Loucy (cell line): ENCODE results near the gene CYYR1.

Experiments used
- EZH2phosphoT487 ChIP-seq: fragments of 200-600 bp; IDR thresholded peaks from 2 replicates; pipeline ENCODE4 v1.6.1; 2018; ENCODE audit warnings: antibody characterized with exemption, mild to moderate bottlenecking, moderate library complexity, borderline replicate concordance
- TF ChIP-seq, protein P1 (sequence below): fragments of 200-600 bp; sonication (generic); conservative IDR thresholded peaks from 2 replicates; pipeline ENCODE4 v1.5.1; 2014; ENCODE audit warnings: mild to moderate bottlenecking, antibody characterized with exemption, low read length

DNA sequence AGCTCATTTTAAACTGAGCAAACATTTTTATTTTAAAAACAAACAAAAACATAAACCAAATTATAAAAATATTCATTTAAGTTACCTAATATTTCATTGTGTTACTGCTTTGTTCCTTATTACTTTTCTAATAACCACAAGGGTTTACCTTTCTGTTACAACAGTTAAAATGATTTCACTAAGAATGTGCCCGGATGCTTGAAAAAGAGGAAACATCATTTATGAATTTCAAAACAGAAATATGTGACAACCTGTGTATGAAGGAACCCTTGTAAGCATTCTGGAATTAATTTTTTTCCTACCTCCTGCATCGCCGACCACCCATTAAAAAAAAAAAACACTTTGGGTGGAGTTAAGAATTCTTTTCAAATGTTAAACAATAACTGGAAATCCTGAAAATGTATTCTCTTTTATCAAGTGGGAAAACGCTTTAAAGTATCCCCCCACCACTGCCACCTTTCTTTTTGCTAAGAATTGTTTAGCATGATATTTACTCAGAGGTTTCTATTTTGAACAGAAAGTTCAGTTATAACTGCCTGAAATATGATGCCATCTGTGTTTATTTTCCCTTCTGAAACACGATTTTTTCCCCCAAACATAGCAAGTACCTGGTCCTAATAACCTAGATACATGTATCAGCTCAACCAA, 9.1 kb downstream of the CYYR1 start:
- TF ChIP-seq, protein P1, sequence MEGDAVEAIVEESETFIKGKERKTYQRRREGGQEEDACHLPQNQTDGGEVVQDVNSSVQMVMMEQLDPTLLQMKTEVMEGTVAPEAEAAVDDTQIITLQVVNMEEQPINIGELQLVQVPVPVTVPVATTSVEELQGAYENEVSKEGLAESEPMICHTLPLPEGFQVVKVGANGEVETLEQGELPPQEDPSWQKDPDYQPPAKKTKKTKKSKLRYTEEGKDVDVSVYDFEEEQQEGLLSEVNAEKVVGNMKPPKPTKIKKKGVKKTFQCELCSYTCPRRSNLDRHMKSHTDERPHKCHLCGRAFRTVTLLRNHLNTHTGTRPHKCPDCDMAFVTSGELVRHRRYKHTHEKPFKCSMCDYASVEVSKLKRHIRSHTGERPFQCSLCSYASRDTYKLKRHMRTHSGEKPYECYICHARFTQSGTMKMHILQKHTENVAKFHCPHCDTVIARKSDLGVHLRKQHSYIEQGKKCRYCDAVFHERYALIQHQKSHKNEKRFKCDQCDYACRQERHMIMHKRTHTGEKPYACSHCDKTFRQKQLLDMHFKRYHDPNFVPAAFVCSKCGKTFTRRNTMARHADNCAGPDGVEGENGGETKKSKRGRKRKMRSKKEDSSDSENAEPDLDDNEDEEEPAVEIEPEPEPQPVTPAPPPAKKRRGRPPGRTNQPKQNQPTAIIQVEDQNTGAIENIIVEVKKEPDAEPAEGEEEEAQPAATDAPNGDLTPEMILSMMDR: no peak
- TF ChIP-seq EZH2phosphoT487: no peak
